ENCODE results near the gene USH1G.
"Not testable (repeated sequence)": the region's sequence is repeated elsewhere in the genome, so short reads cannot be mapped to it uniquely, and the experiment has no call there.

USH1G gene

GRCh38 chr17:74916136-74916850, 6.8 kb downstream of the USH1G start:
- Histone ChIP-seq H3K14ac (ENCODE audit: low read length) (no peak overlapping the region), H3K4me3 (ENCODE audit: low read length in 2 of 2) (peak overlapping the region in 1 of 2 donors; percentile 66), H3K23ac (ENCODE audit: low read depth, low read length, poor library complexity) (peak overlapping the region; percentile 97), H3K79me1 (ENCODE audit: low read depth, low read length) (peaks cover 3% of the 10 kb centered on the region), H3K4ac (ENCODE audit: low read length) (no peak overlapping the region), H4K91ac (ENCODE audit: low read depth, low read length, poor library complexity) (no peak overlapping the region), H2AFZ (ENCODE audit: low read length) (no peak overlapping the region), H2BK5ac (ENCODE audit: low read length) (no peak overlapping the region), H3K18ac (ENCODE audit: low read length) (peak overlapping the region; percentile 15), H4K8ac (ENCODE audit: low read depth, low read length) (no peak overlapping the region), H2BK120ac (ENCODE audit: low read depth, low read length) (no peak overlapping the region), H3K4me2 (ENCODE audit: insufficient read depth, low read length, poor library complexity, severe bottlenecking) (no peak overlapping the region), H3K27ac (replicated peaks; ENCODE audit: low read length) (no peak overlapping the region), H2BK15ac (ENCODE audit: low read length) (no peak overlapping the region), H3K9me3 (replicated peaks in 1 of 2; ENCODE audit: control insufficient read depth in 2 of 2, insufficient read depth in 1 of 2, low read depth in 1 of 2, low read length in 2 of 2) (peaks cover 0 to 3% of the 10 kb centered on the region in 2 donors), H2BK12ac (ENCODE audit: low read length) (no peak overlapping the region), H3K4me1 (ENCODE audit: control insufficient read depth in 2 of 2, insufficient read depth in 1 of 2, low read depth in 1 of 2, low read length in 2 of 2) (peaks cover 5 to 9% of the 10 kb centered on the region in 2 donors), H3K9ac (ENCODE audit: low read depth, low read length, poor library complexity) (peak overlapping the region; percentile 38), H2AK5ac (ENCODE audit: low read depth, low read length) (peak overlapping the region; percentile 23), H3K36me3 (replicated peaks in 1 of 2; ENCODE audit: control insufficient read depth in 2 of 2, insufficient read depth in 2 of 2, low read length in 2 of 2) (no peaks in the 10 kb centered on the region), H3K27me3 (ENCODE audit: control insufficient read depth in 3 of 3, insufficient read depth in 3 of 3, low read depth in 1 of 3, low read length in 3 of 3) (peaks cover 0 to 26% (median 0%) of the 10 kb centered on the region in 3 experiments)
- no CpG with 5 or more reads among the region's 13 CpGs for WGBS, 2 donors (ENCODE audit: extremely low coverage in 2 of 2, insufficient read length in 2 of 2, insufficient replicate concordance in 1 of 2)
- DNase-seq (ENCODE audit: low spot score): no peak

GRCh38 chr17:74911423-74911822, 11.6 kb downstream of the USH1G start:
- not testable (repeated sequence) for DNase-seq (ENCODE audit: low spot score); H3K36me3 ChIP-seq (replicated peaks in 1 of 2; ENCODE audit: control insufficient read depth in 2 of 2, insufficient read depth in 2 of 2, low read length in 2 of 2); H2BK12ac ChIP-seq (ENCODE audit: low read length); H2AK5ac ChIP-seq (ENCODE audit: low read depth, low read length); H3K27me3 ChIP-seq (ENCODE audit: control insufficient read depth in 3 of 3, insufficient read depth in 3 of 3, low read depth in 1 of 3, low read length in 3 of 3); H2BK15ac ChIP-seq (ENCODE audit: low read length); H3K79me1 ChIP-seq (ENCODE audit: low read depth, low read length); H3K4me1 ChIP-seq (ENCODE audit: control insufficient read depth in 2 of 2, insufficient read depth in 1 of 2, low read depth in 1 of 2, low read length in 2 of 2); H4K91ac ChIP-seq (ENCODE audit: low read depth, low read length, poor library complexity); H3K18ac ChIP-seq (ENCODE audit: low read length); H2BK120ac ChIP-seq (ENCODE audit: low read depth, low read length); H4K8ac ChIP-seq (ENCODE audit: low read depth, low read length); H2AFZ ChIP-seq (ENCODE audit: low read length); H3K14ac ChIP-seq (ENCODE audit: low read length); H3K23ac ChIP-seq (ENCODE audit: low read depth, low read length, poor library complexity); H2BK5ac ChIP-seq (ENCODE audit: low read length); H3K4me3 ChIP-seq (ENCODE audit: low read length in 2 of 2); H3K9ac ChIP-seq (ENCODE audit: low read depth, low read length, poor library complexity); H3K4me2 ChIP-seq (ENCODE audit: insufficient read depth, low read length, poor library complexity, severe bottlenecking); H3K4ac ChIP-seq (ENCODE audit: low read length); H3K27ac ChIP-seq (replicated peaks; ENCODE audit: low read length); H3K9me3 ChIP-seq (replicated peaks in 1 of 2; ENCODE audit: control insufficient read depth in 2 of 2, insufficient read depth in 1 of 2, low read depth in 1 of 2, low read length in 2 of 2)
- no CpG with 5 or more reads among the region's 8 CpGs for WGBS, 2 donors (ENCODE audit: extremely low coverage in 2 of 2, insufficient read length in 2 of 2, insufficient replicate concordance in 1 of 2)

GRCh38 chr17:74909097-74909496, 14.0 kb downstream of the USH1G start:
- not testable (repeated sequence) for H3K9ac ChIP-seq (ENCODE audit: low read depth, low read length, poor library complexity); DNase-seq (ENCODE audit: low spot score); H3K27me3 ChIP-seq (ENCODE audit: control insufficient read depth in 3 of 3, insufficient read depth in 3 of 3, low read depth in 1 of 3, low read length in 3 of 3); H4K91ac ChIP-seq (ENCODE audit: low read depth, low read length, poor library complexity); H3K27ac ChIP-seq (replicated peaks; ENCODE audit: low read length); H3K36me3 ChIP-seq (replicated peaks in 1 of 2; ENCODE audit: control insufficient read depth in 2 of 2, insufficient read depth in 2 of 2, low read length in 2 of 2); H3K4me3 ChIP-seq (ENCODE audit: low read length in 2 of 2); H2AFZ ChIP-seq (ENCODE audit: low read length); H3K4me1 ChIP-seq (ENCODE audit: control insufficient read depth in 2 of 2, insufficient read depth in 1 of 2, low read depth in 1 of 2, low read length in 2 of 2); H2BK12ac ChIP-seq (ENCODE audit: low read length); H2BK5ac ChIP-seq (ENCODE audit: low read length); H3K23ac ChIP-seq (ENCODE audit: low read depth, low read length, poor library complexity); H3K79me1 ChIP-seq (ENCODE audit: low read depth, low read length); H3K9me3 ChIP-seq (replicated peaks in 1 of 2; ENCODE audit: control insufficient read depth in 2 of 2, insufficient read depth in 1 of 2, low read depth in 1 of 2, low read length in 2 of 2); H3K4me2 ChIP-seq (ENCODE audit: insufficient read depth, low read length, poor library complexity, severe bottlenecking); H4K8ac ChIP-seq (ENCODE audit: low read depth, low read length); H2BK15ac ChIP-seq (ENCODE audit: low read length); H2BK120ac ChIP-seq (ENCODE audit: low read depth, low read length); H2AK5ac ChIP-seq (ENCODE audit: low read depth, low read length); H3K4ac ChIP-seq (ENCODE audit: low read length); H3K14ac ChIP-seq (ENCODE audit: low read length); H3K18ac ChIP-seq (ENCODE audit: low read length)
- WGBS, 2 donors (ENCODE audit: extremely low coverage in 2 of 2, insufficient read length in 2 of 2, insufficient replicate concordance in 1 of 2): no CpG with 5 or more reads among the region's 4 CpGs

GRCh38 chr17:74907012-74907411, 16.0 kb downstream of the USH1G start:
- Histone ChIP-seq H3K27me3 (ENCODE audit: control insufficient read depth in 3 of 3, insufficient read depth in 3 of 3, low read depth in 1 of 3, low read length in 3 of 3) (peaks cover 0 to 6% (median 3%) of the 10 kb centered on the region in 3 experiments), H2BK120ac (ENCODE audit: low read depth, low read length) (no peak overlapping the region), H2BK12ac (ENCODE audit: low read length) (no peak overlapping the region), H3K14ac (ENCODE audit: low read length) (no peak overlapping the region), H3K23ac (ENCODE audit: low read depth, low read length, poor library complexity) (no peak overlapping the region), H4K91ac (ENCODE audit: low read depth, low read length, poor library complexity) (no peak overlapping the region), H3K79me1 (ENCODE audit: low read depth, low read length) (no peaks in the 10 kb centered on the region), H3K9me3 (replicated peaks in 1 of 2; ENCODE audit: control insufficient read depth in 2 of 2, insufficient read depth in 1 of 2, low read depth in 1 of 2, low read length in 2 of 2) (no peaks in the 10 kb centered on the region), H3K36me3 (replicated peaks in 1 of 2; ENCODE audit: control insufficient read depth in 2 of 2, insufficient read depth in 2 of 2, low read length in 2 of 2) (no peaks in the 10 kb centered on the region), H3K4me2 (ENCODE audit: insufficient read depth, low read length, poor library complexity, severe bottlenecking) (no peak overlapping the region), H2AFZ (ENCODE audit: low read length) (no peak overlapping the region), H3K27ac (replicated peaks; ENCODE audit: low read length) (no peak overlapping the region), H2BK15ac (ENCODE audit: low read length) (no peak overlapping the region), H3K4me3 (ENCODE audit: low read length in 2 of 2) (no peak overlapping the region), H3K9ac (ENCODE audit: low read depth, low read length, poor library complexity) (no peak overlapping the region), H4K8ac (ENCODE audit: low read depth, low read length) (no peak overlapping the region), H2AK5ac (ENCODE audit: low read depth, low read length) (no peak overlapping the region), H3K4ac (ENCODE audit: low read length) (no peak overlapping the region), H2BK5ac (ENCODE audit: low read length) (no peak overlapping the region), H3K4me1 (ENCODE audit: control insufficient read depth in 2 of 2, insufficient read depth in 1 of 2, low read depth in 1 of 2, low read length in 2 of 2) (no peaks in the 10 kb centered on the region), H3K18ac (ENCODE audit: low read length) (no peak overlapping the region)
- no CpG with 5 or more reads among the region's 34 CpGs for WGBS, 2 donors (ENCODE audit: extremely low coverage in 2 of 2, insufficient read length in 2 of 2, insufficient replicate concordance in 1 of 2)
- DNase-seq (ENCODE audit: low spot score): no peak

All from neuronal stem cell (in vitro differentiated cells).